ENCODE data around the gene SLC37A4. TPM values are rescaled to one million over a fixed set of nuclear protein-coding genes. Genes with fewer than 3 reads are reported as not detected.
"Not testable (repeated sequence)": the region's sequence is repeated elsewhere in the genome, so short reads cannot be mapped to it uniquely, and the experiment has no call there.

SLC37A4 gene
- total and polyA plus RNA-seq, 7 donors = 10.6 to 34.3 (median 23.9) TPM

DNA sequence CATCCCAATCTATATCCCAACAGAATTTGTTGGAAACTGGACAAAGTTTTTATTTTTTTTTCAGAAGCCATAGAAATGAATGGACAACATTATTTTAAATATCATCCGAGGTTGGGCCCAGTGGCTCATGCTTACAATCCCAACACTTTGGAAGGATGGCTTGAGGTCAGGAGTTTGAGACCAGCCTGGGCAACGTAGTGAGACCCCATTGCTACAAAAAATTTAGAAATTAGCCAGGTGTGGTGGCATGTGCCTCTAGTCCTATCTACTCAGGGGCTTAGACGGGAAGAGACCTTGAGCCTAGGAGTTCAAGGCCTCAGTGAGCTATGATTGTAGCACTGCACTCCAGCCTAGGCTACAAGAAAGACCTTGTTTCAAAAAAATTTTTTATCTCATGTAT lies 4.1 kb upstream of the SLC37A4 start:
- Histone ChIP-seq H3K27ac (no peak overlapping the region), H3K4me3 (no peak overlapping the region), H3K9me3 (no peaks in the 10 kb centered on the region), H3K4me1 (peaks cover 2% of the 10 kb centered on the region), H3K36me3 (ENCODE audit: insufficient read depth in 1 of 2, low read depth in 1 of 2) (no peaks in the 10 kb centered on the region), H3K27me3 (ENCODE audit: insufficient read depth in 3 of 3, low read length in 2 of 3) (no peaks in the 10 kb centered on the region)
- ATAC-seq (no peak), DNase-seq (no peak)
- 83 to 91% (median 86%) methylated on average over 3 of the region's 3 CpGs for WGBS, 3 donors
- intact Hi-C loops (cut with DNase I) = no loop called here
- TF ChIP-seq, protein P1, sequence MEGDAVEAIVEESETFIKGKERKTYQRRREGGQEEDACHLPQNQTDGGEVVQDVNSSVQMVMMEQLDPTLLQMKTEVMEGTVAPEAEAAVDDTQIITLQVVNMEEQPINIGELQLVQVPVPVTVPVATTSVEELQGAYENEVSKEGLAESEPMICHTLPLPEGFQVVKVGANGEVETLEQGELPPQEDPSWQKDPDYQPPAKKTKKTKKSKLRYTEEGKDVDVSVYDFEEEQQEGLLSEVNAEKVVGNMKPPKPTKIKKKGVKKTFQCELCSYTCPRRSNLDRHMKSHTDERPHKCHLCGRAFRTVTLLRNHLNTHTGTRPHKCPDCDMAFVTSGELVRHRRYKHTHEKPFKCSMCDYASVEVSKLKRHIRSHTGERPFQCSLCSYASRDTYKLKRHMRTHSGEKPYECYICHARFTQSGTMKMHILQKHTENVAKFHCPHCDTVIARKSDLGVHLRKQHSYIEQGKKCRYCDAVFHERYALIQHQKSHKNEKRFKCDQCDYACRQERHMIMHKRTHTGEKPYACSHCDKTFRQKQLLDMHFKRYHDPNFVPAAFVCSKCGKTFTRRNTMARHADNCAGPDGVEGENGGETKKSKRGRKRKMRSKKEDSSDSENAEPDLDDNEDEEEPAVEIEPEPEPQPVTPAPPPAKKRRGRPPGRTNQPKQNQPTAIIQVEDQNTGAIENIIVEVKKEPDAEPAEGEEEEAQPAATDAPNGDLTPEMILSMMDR (IDR thresholded peaks at IDR 0.05) = no peak

DNA sequence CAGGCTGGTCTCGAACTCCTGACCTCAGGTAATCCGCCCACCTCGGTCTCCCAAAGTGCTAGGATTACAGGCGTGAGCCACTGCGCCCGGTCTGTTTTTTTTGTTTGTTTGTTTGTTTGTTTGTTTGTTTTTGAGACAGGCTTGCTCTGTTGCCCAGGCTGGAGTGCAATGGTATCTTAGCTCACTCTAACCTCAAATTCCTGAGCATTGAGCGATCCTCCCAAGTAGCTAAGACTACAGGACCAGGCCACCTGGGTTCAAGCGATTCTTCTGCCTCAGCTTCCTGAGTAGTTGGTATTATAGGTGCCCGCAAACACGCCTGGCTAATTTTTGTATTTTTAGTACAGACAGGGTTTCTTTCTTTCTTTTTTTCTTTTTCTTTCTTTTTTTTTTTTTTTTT lies 2.7 kb upstream of the SLC37A4 start:
- intact Hi-C loops (cut with DNase I); H3K4me3 ChIP-seq; H3K9me3 ChIP-seq; H3K36me3 ChIP-seq (ENCODE audit: insufficient read depth in 1 of 2, low read depth in 1 of 2); DNase-seq; H3K27me3 ChIP-seq (ENCODE audit: insufficient read depth in 3 of 3, low read length in 2 of 3); H3K27ac ChIP-seq; ATAC-seq: not testable (repeated sequence)
- WGBS, 3 donors = 86 to 90% (median 86%) methylated on average over 10 of the region's 10 CpGs
- peaks cover 16% of the 10 kb centered on the region for H3K4me1 ChIP-seq

DNA sequence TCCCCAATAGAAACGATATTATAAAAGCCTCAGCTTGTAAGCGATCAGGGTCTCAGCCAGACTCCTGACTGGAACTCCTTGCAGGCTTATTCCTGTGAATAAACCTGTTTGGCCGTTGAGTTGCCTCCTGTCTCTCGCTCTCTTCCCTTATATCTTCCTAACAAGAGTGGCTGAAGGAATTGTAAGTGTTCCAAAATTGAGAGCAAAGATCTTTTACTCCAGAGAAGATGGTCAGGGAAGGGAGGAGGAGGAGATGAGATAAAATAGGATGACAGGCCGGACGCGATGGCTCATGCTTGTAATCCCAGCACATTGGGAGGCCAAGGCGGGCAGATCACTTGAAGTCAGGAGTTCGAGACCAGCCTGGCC lies 1.2 kb upstream of the SLC37A4 start:
- ATAC-seq (no peak), DNase-seq (no peak)
- peaks cover 0 to 5% of the 10 kb centered on the region in 2 donors for H3K36me3 ChIP-seq (ENCODE audit: insufficient read depth in 1 of 2, low read depth in 1 of 2)
- peaks cover 27% of the 10 kb centered on the region for H3K4me1 ChIP-seq
- intact Hi-C loops (cut with DNase I) = no loop called here
- no peak overlapping the region for H3K4me3 ChIP-seq
- 80 to 88% (median 83%) methylated on average over 8 to 9 of the region's 9 CpGs for WGBS, 3 donors
- H3K27ac ChIP-seq = no peak overlapping the region
- no peaks in the 10 kb centered on the region for H3K27me3 ChIP-seq (ENCODE audit: insufficient read depth in 3 of 3, low read length in 2 of 3)
- H3K9me3 ChIP-seq = no peaks in the 10 kb centered on the region
- TF ChIP-seq, protein P1 (IDR thresholded peaks at IDR 0.05) = no peak

DNA sequence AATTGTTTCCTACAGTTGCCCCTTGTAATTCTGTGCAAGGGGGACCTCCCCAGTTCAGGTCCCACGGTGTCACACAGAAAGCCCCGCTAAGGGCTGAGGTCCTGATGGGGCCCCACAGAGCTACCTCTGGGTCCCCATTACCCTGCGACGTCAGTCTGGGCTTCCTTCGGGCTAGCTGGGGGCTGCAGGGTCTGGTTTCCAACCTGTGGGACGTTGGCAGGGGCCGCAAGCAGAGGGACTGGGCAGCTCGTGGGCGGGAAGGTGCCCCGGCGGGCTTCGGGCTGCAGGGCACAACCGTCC lies 698 bp downstream of the SLC37A4 start:
- 4 to 12% (median 8%) methylated on average over 8 to 13 of the region's 13 CpGs for WGBS, 3 donors
- intact Hi-C loops (cut with DNase I) = no loop called here
- TF ChIP-seq, protein P1 (IDR thresholded peaks at IDR 0.05) = no peak
- DNase-seq (no peak), ATAC-seq (no peak)
- peaks cover 45% of the 10 kb centered on the region for H3K4me1 ChIP-seq
- peak overlapping the region; percentile 95 for H3K4me3 ChIP-seq
- peaks cover 0 to 15% of the 10 kb centered on the region in 2 donors for H3K36me3 ChIP-seq (ENCODE audit: insufficient read depth in 1 of 2, low read depth in 1 of 2)
- H3K27me3 ChIP-seq (ENCODE audit: insufficient read depth in 3 of 3, low read length in 2 of 3) = no peaks in the 10 kb centered on the region
- H3K27ac ChIP-seq = peak overlapping the region; percentile 93
- no peaks in the 10 kb centered on the region for H3K9me3 ChIP-seq

DNA sequence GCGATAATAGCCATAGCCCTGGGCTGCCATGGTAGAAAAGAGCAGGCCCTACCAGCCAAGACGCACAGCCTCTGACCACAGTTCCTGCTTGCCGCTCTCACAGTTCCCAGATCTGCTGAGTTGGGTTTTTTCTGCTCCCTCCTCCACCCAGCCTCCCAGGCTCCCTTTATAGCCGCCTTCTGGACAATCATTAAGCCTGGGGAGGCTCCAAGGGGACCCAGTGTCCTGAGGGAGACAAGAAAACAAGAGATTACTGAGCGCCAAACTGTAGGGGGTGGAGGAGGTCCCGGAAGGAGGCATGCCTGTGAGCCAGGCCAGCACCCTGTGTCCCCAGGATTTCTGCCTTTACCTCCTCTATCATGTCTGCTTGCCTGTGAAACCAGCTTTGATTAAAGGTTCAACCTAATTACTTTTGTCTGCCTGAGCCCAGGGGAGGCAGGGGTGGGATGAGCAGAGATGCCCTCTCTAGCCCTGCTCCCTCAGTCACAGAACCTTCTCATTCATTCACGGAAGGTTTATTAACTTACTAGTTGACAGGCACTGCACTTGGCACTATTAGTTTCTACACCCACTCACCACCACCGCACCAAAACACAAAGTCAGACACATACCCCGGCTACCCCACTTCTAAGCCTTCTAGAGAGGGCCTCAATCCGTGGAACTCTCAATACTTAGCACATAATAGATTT lies 1.2 kb downstream of the SLC37A4 start:
- intact Hi-C loops (cut with DNase I) = no loop called here
- TF ChIP-seq, protein P1 (IDR thresholded peaks at IDR 0.05) = no peak

More for the DNA sequence above, 1.2 kb downstream of the SLC37A4 start:
- 37 to 61% (median 44%) methylated on average over 10 of the region's 10 CpGs for WGBS, 3 donors
- ATAC-seq (peak in 2 of 4 donors; percentile 9 to 16), DNase-seq (peak in 1 of 2 donors; percentile 65)
- peaks cover 50% of the 10 kb centered on the region for H3K4me1 ChIP-seq
- H3K9me3 ChIP-seq = no peaks in the 10 kb centered on the region
- no peaks in the 10 kb centered on the region for H3K27me3 ChIP-seq (ENCODE audit: insufficient read depth in 3 of 3, low read length in 2 of 3)
- peak overlapping the region; percentile 95 for H3K4me3 ChIP-seq
- peaks cover 0 to 20% of the 10 kb centered on the region in 2 donors for H3K36me3 ChIP-seq (ENCODE audit: insufficient read depth in 1 of 2, low read depth in 1 of 2)
- H3K27ac ChIP-seq = peak overlapping the region; percentile 93
